GM12878 (cell line): ENCODE measurements around the gene NHS. TPM values are rescaled to one million over a fixed set of nuclear protein-coding genes. Genes with fewer than 3 reads are reported as not detected.

Experiments
- ATAC-seq: fragments of 200-7000 bp; cut with Tn5 transposase; 3 replicates; pipeline ENCODE4 v1.9.1; 2020; ENCODE audit warnings: mild to moderate bottlenecking, moderate library complexity
- BruUV-seq: library from RNA; stranded (reverse); fragments of 400-500 nt; replicated peaks from 2 replicates; lab custom pipeline; 2021; lab: Mats Ljungman, UMichigan
- CTCF ChIA-PET: fragments of 300-600 bp; sonication (Branson Sonifier 250); formaldehyde crosslinking; extraction: SDS; loops from one replicate; lab custom pipeline; 2021; ENCODE audit warnings: inconsistent platforms; lab: Yijun Ruan, JAX
- POLR2A ChIA-PET: fragments of 350-600 bp; formaldehyde crosslinking; extraction: SDS; loops from one replicate; lab custom pipeline; 2021; ENCODE audit warnings: inconsistent platforms; lab: Charles Lee
- RAD21 ChIA-PET: fragments of 300-600 bp; sonication (Branson Sonifier 250); formaldehyde crosslinking; loops from one replicate; lab custom pipeline; 2023; ENCODE audit warnings: antibody characterized with exemption; ENCODE audit not compliant: unreplicated experiment; lab: Charles Lee
- SMC1A ChIA-PET: fragments of 300-600 bp; sonication (Branson Sonifier 250); formaldehyde crosslinking; loops from one replicate; lab custom pipeline; 2023; ENCODE audit not compliant: unreplicated experiment, uncharacterized antibody; lab: Charles Lee
- DNase-seq: peaks from one replicate; pipeline ENCODE4 v3.0.0-alpha.2; 2011; ENCODE audit warnings: low read depth, low spot score
- FAIRE-seq: peaks from 3 replicates; lab custom pipeline; 2011; peaks lifted over from hg19 to GRCh38; lab: Jason Lieb, UNC
- H2AFZ ChIP-seq: 2 replicates; pipeline ENCODE4 v1.6.0; 2011; ENCODE audit warnings: low read depth, low read length, control low read depth; ENCODE audit not compliant: control insufficient read depth
- H3K27ac ChIP-seq: 2 replicates; pipeline ENCODE4 v1.5.1; 2011; ENCODE audit warnings: control low read depth; ENCODE audit not compliant: control insufficient read depth, insufficient read depth
- H3K27me3 ChIP-seq, 2 experiments: replicated peaks in 1 of 2; 2 replicates each; pipeline versions ENCODE4 v1.6.0 to v1.6.1; 2011; ENCODE audit warnings: low read length in 1 of 2; ENCODE audit not compliant: control insufficient read depth in 2 of 2, insufficient read depth in 2 of 2
- H3K36me3 ChIP-seq, 2 experiments: 2 replicates each; pipeline ENCODE4 v1.5.1; 2011; ENCODE audit warnings: low read length in 1 of 2; ENCODE audit not compliant: control insufficient read depth in 2 of 2, insufficient read depth in 2 of 2
- H3K4me1 ChIP-seq: 2 replicates; pipeline ENCODE4 v1.6.1; 2011; ENCODE audit warnings: mild to moderate bottlenecking, low read length, moderate library complexity, mixed read lengths; ENCODE audit not compliant: control insufficient read depth, insufficient read depth
- H3K4me2 ChIP-seq: 2 replicates; pipeline ENCODE4 v1.6.0; 2011; ENCODE audit warnings: control low read depth; ENCODE audit not compliant: control insufficient read depth, insufficient read depth
- H3K4me3 ChIP-seq: fragments of 200-600 bp; sonication (generic); 2 replicates; pipeline ENCODE4 v1.5.1; 2016
- H3K79me2 ChIP-seq: 2 replicates; pipeline ENCODE4 v1.6.0; 2011; ENCODE audit warnings: low read length; ENCODE audit not compliant: control insufficient read depth, insufficient read depth
- H3K9ac ChIP-seq: 2 replicates; pipeline ENCODE4 v1.8.0; 2011; ENCODE audit warnings: low read length, control low read depth, mixed read lengths; ENCODE audit not compliant: control insufficient read depth, insufficient read depth
- H3K9me3 ChIP-seq: replicated peaks from 3 replicates; pipeline ENCODE4 v1.5.1; 2011; ENCODE audit warnings: mild to moderate bottlenecking, low read length; ENCODE audit not compliant: control insufficient read depth, insufficient read depth
- H4K20me1 ChIP-seq: 2 replicates; pipeline ENCODE4 v1.6.0; 2011; ENCODE audit not compliant: control insufficient read depth, insufficient read depth
- ATF3 ChIP-seq: IDR thresholded peaks from 2 replicates; pipeline ENCODE4 v1.6.1; 2011; ENCODE audit warnings: low read depth, mild to moderate bottlenecking, low read length, moderate library complexity, borderline replicate concordance; ENCODE audit errors: extremely low read depth
- CUX1 ChIP-seq: IDR thresholded peaks from 2 replicates; pipeline ENCODE4 v1.6.1; 2012; ENCODE audit warnings: improper control_type of control experiment, low read depth, low read length; ENCODE audit not compliant: insufficient replicate concordance
- HDGF ChIP-seq: fragments of 450-650 bp; IDR thresholded peaks from 2 replicates; pipeline ENCODE4 v1.6.1; 2016; ENCODE audit warnings: antibody characterized with exemption
- IRF5 ChIP-seq: fragments of 450-650 bp; IDR thresholded peaks from 2 replicates; pipeline ENCODE4 v1.6.1; 2017; ENCODE audit warnings: borderline replicate concordance
- JUNB ChIP-seq: IDR thresholded peaks from 2 replicates; pipeline ENCODE4 v1.6.1; 2016; ENCODE audit warnings: antibody characterized with exemption, mild to moderate bottlenecking
- MTA2 ChIP-seq: fragments of 450-650 bp; IDR thresholded peaks from 2 replicates; pipeline ENCODE4 v1.6.1; 2016; ENCODE audit warnings: low read depth, mild to moderate bottlenecking, moderate library complexity
- NFIC ChIP-seq: IDR thresholded peaks from 2 replicates; pipeline ENCODE4 v1.6.1; 2012; ENCODE audit warnings: low read depth, mild to moderate bottlenecking, inconsistent platforms, low read length, moderate library complexity
- NR2C2 ChIP-seq: IDR thresholded peaks from 2 replicates; pipeline ENCODE4 v1.6.1; 2011; ENCODE audit warnings: borderline replicate concordance, low read depth; ENCODE audit not compliant: control insufficient read depth, insufficient read length
- RELB ChIP-seq: fragments of 450-650 bp; IDR thresholded peaks from 2 replicates; pipeline ENCODE4 v1.6.1; 2017; ENCODE audit warnings: low read depth, mild to moderate bottlenecking, moderate library complexity
- SMAD5 ChIP-seq: IDR thresholded peaks from 2 replicates; pipeline ENCODE4 v1.6.1; 2016; ENCODE audit warnings: antibody characterized with exemption, low read depth
- SREBF1 ChIP-seq: IDR thresholded peaks from 2 replicates; pipeline ENCODE4 v1.6.1; 2012; ENCODE audit warnings: mild to moderate bottlenecking, low read length
- TCF12 ChIP-seq: IDR thresholded peaks from 2 replicates; pipeline ENCODE4 v1.6.1; 2011; ENCODE audit warnings: low read depth, mild to moderate bottlenecking, low read length
- USF2 ChIP-seq: IDR thresholded peaks from 2 replicates; pipeline ENCODE4 v1.6.1; 2011; ENCODE audit warnings: low read depth, low read length, improper control_type of control experiment, borderline replicate concordance
- YBX1 ChIP-seq: fragments of 450-650 bp; IDR thresholded peaks from 2 replicates; pipeline ENCODE4 v1.6.1; 2016; ENCODE audit warnings: antibody characterized with exemption
- WGBS: methylation state at CpG from one replicate; pipeline ENCODE4 v1.1.6; 2016; ENCODE audit warnings: low lambda C conversion rate; ENCODE audit not compliant: insufficient replicate concordance, insufficient coverage; ENCODE audit errors: missing lambda C conversion rate; 5-methylcytosine and 5-hydroxymethylcytosine counted together
- in situ Hi-C: fragments of 300-500 bp; cut with MboI; formaldehyde crosslinking; loops from 9 replicates; pipeline ENCODE4 v1.14.3; 2018; ENCODE audit warnings: mixed read lengths
- intact Hi-C: fragments of 100-400 bp; cut with micrococcal nuclease; formaldehyde crosslinking; loops from one replicate; pipeline ENCODE4 v1.14.2; 2022; ENCODE audit not compliant: unreplicated experiment
- polyA plus RNA-seq, 11 experiments: library from polyadenylated mRNA; depleted of rRNA in 4 of 11; unstranded in 6 of 11; stranded (reverse) in 5 of 11; fragments of >200 nt; fragmentation: Nextera tagmentation in 4 of 11; fragmentation: Illumina TruSeq in 1 of 11; extraction: Ambion mirVana in 4 of 11; extraction: Trizol in 1 of 11; gene quantifications; 1 replicate in 1 of 11; 2 replicates in 10 of 11; pipeline versions ENCODE4 v1.2.1 to v1.2.3, GENCODE V29; 2011 to 2016; ENCODE audit warnings: inconsistent platforms in 2 of 11, missing spikeins in 2 of 11, low read depth in 1 of 11
- total RNA-seq, 4 experiments: library from RNA; depleted of rRNA in 3 of 4; stranded (reverse); fragments of >200 nt in 3 of 4; fragmentation: Illumina TruSeq in 1 of 4; extraction: Trizol in 1 of 4; gene quantifications; 2 replicates each; pipeline versions ENCODE4 v1.2.1 to v1.2.3, GENCODE V29; 2013 to 2021

Gene NHS
- total and polyA plus RNA-seq, 10 of the 15 experiments (the other 5 are each of a cell fraction or from before 2014, with no cell fraction given): under 0.01 to 0.07 (median 0.03) TPM; not detected in 7

- no peak for ATAC-seq
- POLR2A ChIA-PET: no interaction called here
- 22% methylated on average over 11 of the region's 16 CpGs for WGBS
- no peak overlapping the region for H2AFZ ChIP-seq
- FAIRE-seq: no peak
- H3K36me3 ChIP-seq: no peaks in the 10 kb centered on the region
- no peaks in the 10 kb centered on the region for H3K4me1 ChIP-seq
- no peak overlapping the region for H3K4me3 ChIP-seq
- intact Hi-C loops: no loop called here
- CTCF ChIA-PET: interaction anchor here (1.1 kb wide), 1 partner anchor 70 kb away, joined by 3 read pairs; no protein-coding TSS in a partner anchor
- H4K20me1 ChIP-seq: no peaks in the 10 kb centered on the region
- RAD21 ChIA-PET: no interaction called here
- no peak overlapping the region for H3K27ac ChIP-seq
- no peak overlapping the region for H3K9ac ChIP-seq
- no peaks in the 10 kb centered on the region for H3K79me2 ChIP-seq
- no peak overlapping the region for H3K4me2 ChIP-seq
- no peak for DNase-seq
- SMC1A ChIA-PET: no interaction called here
- H3K27me3 ChIP-seq: no peaks in the 10 kb centered on the region
- in situ Hi-C loops: no loop called here
- no peaks in the 10 kb centered on the region for H3K9me3 ChIP-seq
- BruUV-seq: no TSS peak
- no peak for TF ChIP-seq USF2
- no peak for TF ChIP-seq RELB
- TF ChIP-seq NR2C2: no peak
- TF ChIP-seq YBX1: no peak
- no peak for TF ChIP-seq CUX1
- TF ChIP-seq MTA2: no peak
- no peak for TF ChIP-seq JUNB
- no peak for TF ChIP-seq ATF3
- TF ChIP-seq TCF12: no peak
- TF ChIP-seq SREBF1: no peak
- TF ChIP-seq HDGF: no peak
- no peak for TF ChIP-seq IRF5
- no peak for TF ChIP-seq SMAD5
- no peak for TF ChIP-seq NFIC
Measured at GRCh38 chrX:17521871-17522693, 147.1 kb downstream of the NHS start.
